ENCODE data around the gene FAM81A. TPM values are rescaled to one million over a fixed set of nuclear protein-coding genes. Genes with fewer than 3 reads are reported as not detected.

The FAM81A gene
- total and polyA plus RNA-seq, 8 donors: 1.9 to 5.0 (median 3.2) TPM

DNA sequence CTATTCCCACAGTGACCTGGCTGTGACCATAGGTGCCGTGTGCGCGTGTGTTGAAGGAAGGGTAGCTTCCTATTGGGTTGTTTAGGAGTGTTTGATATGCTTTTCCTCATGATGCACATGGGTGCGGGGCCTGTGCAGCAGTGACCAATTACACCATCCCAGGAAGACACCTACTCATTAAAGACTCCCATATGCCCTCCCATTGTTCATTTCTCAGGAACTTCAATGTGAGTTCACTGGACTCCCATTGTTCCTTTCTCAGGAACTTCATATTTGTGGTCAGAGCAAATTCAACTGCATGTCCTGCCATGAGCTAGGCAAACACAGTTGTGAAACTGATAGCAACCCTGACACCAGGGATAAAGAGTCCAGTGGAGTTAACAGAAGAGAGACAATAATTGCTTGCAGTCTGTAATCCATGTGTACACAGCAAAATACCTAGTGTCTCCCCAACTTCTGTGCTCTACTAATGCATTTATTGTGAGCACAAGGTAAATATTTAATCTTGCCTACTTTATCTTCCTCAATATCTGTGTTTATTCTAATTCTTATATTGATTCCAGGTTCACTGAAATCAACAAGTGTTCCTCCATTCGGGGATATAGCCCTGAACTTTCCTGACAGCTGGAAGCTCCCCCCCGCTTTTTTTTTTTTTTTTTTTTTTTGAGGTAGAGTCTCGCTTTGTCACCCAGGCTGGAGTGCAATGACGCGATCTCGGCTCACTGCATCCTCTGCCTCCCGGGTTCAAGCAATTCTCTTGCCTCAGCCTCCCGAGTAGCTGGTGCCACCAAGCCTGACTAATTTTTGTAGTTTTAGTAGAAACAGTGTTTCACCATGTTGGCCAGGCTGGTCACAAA is 116.1 kb downstream of the FAM81A start:
- H3K36me3 ChIP-seq: no peaks in the 10 kb centered on the region
- H3K27me3 ChIP-seq: no peaks in the 10 kb centered on the region
- ATAC-seq (no peak), DNase-seq (no peak)
- no peak for TF ChIP-seq CTCF (IDR thresholded peaks at IDR 0.05)
- H3K4me3 ChIP-seq: no peak overlapping the region
- no peaks in the 10 kb centered on the region for H3K4me1 ChIP-seq
- no peak overlapping the region for H3K27ac ChIP-seq
- H3K9me3 ChIP-seq: no peaks in the 10 kb centered on the region
- intact Hi-C loops (cut with DNase I): no loop called here

GRCh38 chr15:59555696-59556095 is 117.7 kb downstream of the FAM81A start:
- Histone ChIP-seq H3K4me1 (no peaks in the 10 kb centered on the region), H3K27me3 (no peaks in the 10 kb centered on the region), H3K27ac (no peak overlapping the region), H3K36me3 (no peaks in the 10 kb centered on the region), H3K9me3 (no peaks in the 10 kb centered on the region), H3K4me3 (no peak overlapping the region)
- ATAC-seq (no peak), DNase-seq (no peak)
- no peak for TF ChIP-seq CTCF (IDR thresholded peaks at IDR 0.05)
- intact Hi-C loops (cut with DNase I): no loop called here

DNA sequence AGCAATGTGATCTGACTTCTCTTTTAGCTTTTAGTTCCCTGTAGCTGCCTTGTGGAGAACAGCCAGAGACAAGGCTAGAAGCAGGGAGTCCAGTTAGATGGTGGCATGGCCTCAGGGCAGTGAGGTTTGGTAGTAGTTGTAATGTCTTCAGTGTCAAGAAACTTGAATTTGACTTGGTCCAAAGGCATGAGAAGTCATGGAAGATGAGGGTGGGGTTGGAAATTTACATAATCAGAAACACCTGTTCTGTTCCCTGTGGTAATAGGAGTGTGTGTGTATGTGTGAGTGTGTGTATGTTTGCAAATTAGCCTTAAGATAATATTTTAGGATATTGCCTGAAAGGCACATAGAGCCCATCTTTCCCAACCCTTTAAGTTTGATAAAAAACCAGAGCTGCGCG is 118.4 kb downstream of the FAM81A start:
- DNase-seq (no peak), ATAC-seq (no peak)
- Histone ChIP-seq H3K9me3 (no peaks in the 10 kb centered on the region), H3K4me1 (no peaks in the 10 kb centered on the region), H3K27ac (no peak overlapping the region), H3K27me3 (no peaks in the 10 kb centered on the region), H3K4me3 (no peak overlapping the region), H3K36me3 (no peaks in the 10 kb centered on the region)
- intact Hi-C loops (cut with DNase I): no loop called here
- no peak for TF ChIP-seq CTCF (IDR thresholded peaks at IDR 0.05)

GRCh38 chr15:59557581-59557980 is 119.6 kb downstream of the FAM81A start:
- Histone ChIP-seq H3K27ac (no peak overlapping the region), H3K36me3 (no peaks in the 10 kb centered on the region), H3K4me1 (no peaks in the 10 kb centered on the region), H3K4me3 (no peak overlapping the region), H3K27me3 (no peaks in the 10 kb centered on the region), H3K9me3 (no peaks in the 10 kb centered on the region)
- ATAC-seq (no peak), DNase-seq (no peak)
- no peak for TF ChIP-seq CTCF (IDR thresholded peaks at IDR 0.05)
- intact Hi-C loops (cut with DNase I): no loop called here

- no peak for DNase-seq
- intact Hi-C loops (cut with DNase I): no loop called here
Measured at GRCh38 chr15:59558851-59559250, 120.9 kb downstream of the FAM81A start.

More at GRCh38 chr15:59558851-59559250, 120.9 kb downstream of the FAM81A start:
- no peaks in the 10 kb centered on the region for H3K36me3 ChIP-seq
- H3K27ac ChIP-seq: no peak overlapping the region
- H3K4me3 ChIP-seq: no peak overlapping the region
- no peaks in the 10 kb centered on the region for H3K27me3 ChIP-seq
- ATAC-seq: no peak
- no peak for TF ChIP-seq CTCF (IDR thresholded peaks at IDR 0.05)
- no peaks in the 10 kb centered on the region for H3K9me3 ChIP-seq
- H3K4me1 ChIP-seq: no peaks in the 10 kb centered on the region

All from left lung (tissue), 10 donors.